Stromal cell of bone marrow (primary cell): ENCODE results near the gene PFAS.

ENCODE experiments used
- DNase-seq: peaks from one replicate; pipeline ENCODE4 v3.0.0-alpha.2; 2012; ENCODE audit warnings: low read depth

PFAS gene

GRCh38 chr17:8272421-8272820 lies 23.3 kb downstream of the PFAS start:
- DNase-seq: no peak

- no peak for DNase-seq
Observed at GRCh38 chr17:8273884-8274444, 24.9 kb downstream of the PFAS start.

- DNase-seq: no peak
Observed at GRCh38 chr17:8274816-8275215, 25.7 kb downstream of the PFAS start.

GRCh38 chr17:8275421-8276290 lies 26.6 kb downstream of the PFAS start:
- no peak for DNase-seq

- no peak for DNase-seq
Observed at GRCh38 chr17:8277317-8277716, 28.2 kb downstream of the PFAS start.

- no peak for DNase-seq
Observed at GRCh38 chr17:8282345-8282744, 33.3 kb downstream of the PFAS start.

- no peak for DNase-seq
Observed at GRCh38 chr17:8283356-8283755, 34.3 kb downstream of the PFAS start.

- no peak for DNase-seq
Observed at GRCh38 chr17:8284126-8284525, 35.0 kb downstream of the PFAS start.

- DNase-seq: no peak
Observed at GRCh38 chr17:8285270-8286181, 36.4 kb downstream of the PFAS start.

- DNase-seq: no peak
Observed at GRCh38 chr17:8287651-8288335, 38.7 kb downstream of the PFAS start.

- DNase-seq: peak; percentile 68
Observed at GRCh38 chr17:8288336-8289102, 39.4 kb downstream of the PFAS start, which contains the start of gene RANGRF. Gene RANGRF, plus strand, starts transcription at chr17:8288670. Its CDS starts 119 bp downstream, at chr17:8288789.

- no peak for DNase-seq
Observed at GRCh38 chr17:8289103-8289397, 40.0 kb downstream of the PFAS start.

- no peak for DNase-seq
Observed at GRCh38 chr17:8290043-8290442, 41.0 kb downstream of the PFAS start.

- DNase-seq: no peak
Observed at GRCh38 chr17:8292639-8293395, 43.7 kb downstream of the PFAS start.

GRCh38 chr17:8294361-8294760 lies 45.3 kb downstream of the PFAS start:
- no peak for DNase-seq

- no peak for DNase-seq
Observed at GRCh38 chr17:8294814-8295316, 45.8 kb downstream of the PFAS start.

- DNase-seq: no peak
Observed at GRCh38 chr17:8300226-8300625, 51.1 kb downstream of the PFAS start.

- DNase-seq: peak; percentile 37
Observed at GRCh38 chr17:8300627-8301242, 51.6 kb downstream of the PFAS start.

GRCh38 chr17:8310601-8311123 lies 61.6 kb downstream of the PFAS start:
- no peak for DNase-seq
